ENCODE measurements around the gene RAPGEF4.

Gene RAPGEF4

DNA sequence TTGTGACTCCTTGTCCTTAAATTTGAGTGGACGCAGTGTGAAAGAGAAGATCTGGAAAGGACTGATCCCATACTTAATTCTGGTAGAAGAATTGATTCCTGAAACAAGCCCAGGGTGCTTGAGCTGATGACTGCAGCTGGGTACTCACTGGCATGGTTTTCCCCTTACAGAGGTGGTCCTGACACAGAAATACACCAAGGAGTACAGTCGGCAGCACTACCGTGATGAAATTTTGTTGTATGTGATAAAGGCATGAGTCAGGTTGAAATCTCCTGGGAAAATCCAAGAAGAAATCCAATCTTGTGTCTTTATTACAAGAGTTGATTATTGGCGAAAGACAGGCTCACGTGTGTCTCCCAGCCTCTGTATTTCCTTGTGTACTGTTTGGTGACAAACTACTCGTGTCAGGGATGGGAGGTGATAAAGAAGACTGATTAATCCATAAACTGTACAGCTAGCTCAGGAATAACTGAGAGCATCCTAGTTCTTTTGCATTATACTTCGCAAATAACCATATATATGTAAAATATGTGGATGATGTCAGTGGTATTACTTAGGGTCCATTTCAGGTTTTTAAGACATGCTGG lies 76.6 kb downstream of the RAPGEF4 start:
- FAIRE-seq, result no peak
- no peak for TF ChIP-seq POLR2A (IDR thresholded peaks at IDR 0.05; ENCODE audit: low read depth, low read length)
- no peak for DNase-seq (ENCODE audit: insufficient read length, low spot score)

DNA sequence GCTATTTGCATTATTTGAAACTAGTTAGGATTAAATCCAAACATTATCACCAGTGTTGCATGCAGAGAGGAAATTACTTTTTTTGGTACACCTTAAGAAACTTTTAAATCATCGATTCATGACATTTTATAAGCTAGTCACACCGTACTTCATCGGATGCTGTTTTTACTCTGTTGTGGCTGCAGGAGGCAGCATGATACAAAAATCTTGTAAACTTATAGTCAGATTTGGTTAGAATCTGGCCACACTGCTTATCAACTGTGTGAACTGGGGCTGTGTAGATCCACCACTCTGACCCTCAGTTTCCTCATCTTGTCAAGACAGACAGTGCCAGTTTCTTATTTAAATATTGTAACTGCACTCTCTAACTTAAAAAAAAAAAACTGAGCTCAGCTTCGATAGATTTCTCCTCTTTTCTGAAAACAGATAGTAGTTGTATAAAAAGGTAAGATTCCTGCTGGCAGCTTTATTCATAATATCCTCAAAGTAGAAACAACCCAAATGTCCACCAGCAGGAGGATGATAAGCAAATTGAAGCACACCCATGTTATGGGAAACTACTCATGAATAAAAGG lies 77.8 kb downstream of the RAPGEF4 start:
- FAIRE-seq (peak; percentile 71), DNase-seq (ENCODE audit: insufficient read length, low spot score) (no peak)
- TF ChIP-seq POLR2A (IDR thresholded peaks at IDR 0.05; ENCODE audit: low read depth, low read length), result no peak

DNA sequence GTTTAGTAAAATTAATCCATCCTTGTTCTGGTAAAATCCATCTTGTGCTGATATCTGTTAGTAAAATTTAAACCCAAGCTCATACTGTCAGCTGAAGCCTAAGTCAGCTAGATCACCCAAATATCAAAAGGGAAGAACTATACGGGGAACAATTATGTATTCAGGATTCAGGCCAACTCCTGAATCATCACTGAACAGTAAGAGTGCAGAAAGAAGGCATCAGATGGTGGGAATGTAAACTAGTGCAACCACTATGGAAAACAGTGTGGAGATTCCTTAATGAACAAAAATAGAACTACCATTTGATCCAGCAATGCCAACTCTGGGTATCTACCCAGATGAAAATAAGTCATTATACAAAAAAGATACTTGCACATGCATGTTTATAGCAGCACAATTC lies 81.8 kb downstream of the RAPGEF4 start:
- no peak for TF ChIP-seq POLR2A (IDR thresholded peaks at IDR 0.05; ENCODE audit: low read depth, low read length)
- peak; percentile 64 for FAIRE-seq
- DNase-seq (ENCODE audit: insufficient read length, low spot score), result no peak

DNA sequence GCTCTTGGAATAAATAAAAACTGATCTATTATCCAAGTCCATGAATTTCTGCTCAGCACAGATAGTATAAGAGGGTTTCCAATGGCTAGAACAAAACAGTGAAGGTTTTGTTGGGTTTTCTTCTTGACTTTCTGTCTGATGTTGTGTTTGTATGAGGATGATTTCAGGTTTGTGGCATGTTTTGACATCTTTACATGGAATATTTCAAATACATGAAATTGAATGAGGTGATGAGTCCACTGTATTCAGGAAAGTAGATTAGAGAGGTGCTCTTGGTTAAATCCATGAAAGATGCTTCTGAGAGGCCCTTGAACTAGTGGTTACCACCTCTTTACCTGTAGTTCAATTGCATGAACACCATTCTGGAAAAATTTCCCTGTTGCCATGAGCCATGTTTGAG lies 84.3 kb downstream of the RAPGEF4 start:
- FAIRE-seq, result no peak
- no peak for DNase-seq (ENCODE audit: insufficient read length, low spot score)
- no peak for TF ChIP-seq POLR2A (IDR thresholded peaks at IDR 0.05; ENCODE audit: low read depth, low read length)

DNA sequence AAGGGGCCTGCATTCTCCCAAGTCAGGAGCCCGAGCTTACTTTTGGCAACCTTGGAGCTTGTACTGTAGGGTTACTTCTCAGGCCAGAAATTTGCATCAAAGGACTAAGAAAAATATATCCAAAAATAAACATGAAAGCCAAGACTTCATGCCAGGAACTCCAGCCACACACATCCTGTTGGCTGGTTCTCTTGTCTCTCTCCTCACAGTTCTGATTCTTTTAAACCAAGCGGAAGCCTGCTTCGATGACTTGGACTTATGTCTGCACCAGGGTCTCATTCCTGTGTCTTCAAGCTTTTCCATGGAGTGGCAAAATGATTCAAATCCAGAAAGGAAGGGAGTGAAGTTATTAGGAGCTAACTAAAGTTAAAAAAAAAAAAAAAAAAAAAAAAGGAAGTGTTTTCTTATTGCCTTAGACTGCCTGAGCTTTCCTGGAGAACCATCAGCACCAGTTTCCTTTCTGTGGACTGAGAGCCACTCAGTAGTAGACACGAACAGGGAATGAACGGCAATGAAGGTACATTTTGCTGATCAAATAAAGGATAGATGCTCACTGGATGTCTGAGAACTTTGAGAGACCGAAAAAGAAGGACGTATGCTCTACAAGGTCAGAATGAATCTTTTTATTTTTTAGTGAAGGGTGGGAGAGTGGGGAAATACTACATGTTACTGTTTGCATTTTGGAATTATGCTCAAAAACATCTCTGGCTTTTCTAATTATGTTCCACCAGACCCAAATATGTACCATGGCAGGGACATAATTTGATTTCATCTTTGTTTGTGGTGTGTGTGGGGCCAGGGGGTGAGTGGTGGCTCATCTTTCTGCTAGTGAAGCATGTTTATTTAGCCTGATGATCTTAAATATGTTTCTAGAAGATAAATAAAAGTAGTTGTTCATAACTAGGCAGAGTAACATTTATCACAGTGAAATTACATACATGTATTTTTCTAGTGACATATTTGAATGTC lies 86.0 kb downstream of the RAPGEF4 start:
- DNase-seq (ENCODE audit: insufficient read length, low spot score) (no peak), FAIRE-seq (no peak)
- no peak for TF ChIP-seq POLR2A (IDR thresholded peaks at IDR 0.05; ENCODE audit: low read depth, low read length)

DNA sequence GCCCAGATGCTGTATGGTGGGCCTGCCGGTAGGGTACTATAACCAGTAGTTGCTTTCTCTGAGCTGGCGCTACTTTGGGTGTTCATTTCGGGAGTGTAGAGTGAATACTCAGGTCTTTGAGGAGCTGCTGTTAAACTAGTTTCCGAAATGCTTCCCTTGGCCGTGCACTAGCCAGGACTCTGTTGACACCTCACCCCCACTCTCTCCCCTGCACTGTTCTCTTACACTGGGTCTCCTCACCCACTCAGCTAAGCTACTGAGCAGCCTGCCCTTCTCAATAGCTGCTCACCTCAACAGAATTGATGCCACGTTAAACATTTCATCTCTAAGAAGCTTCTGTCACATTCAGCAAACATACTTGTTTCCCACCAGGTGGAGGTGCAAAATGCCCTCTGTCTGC lies 86.9 kb downstream of the RAPGEF4 start:
- no peak for TF ChIP-seq POLR2A (IDR thresholded peaks at IDR 0.05; ENCODE audit: low read depth, low read length)
- no peak for DNase-seq (ENCODE audit: insufficient read length, low spot score)
- FAIRE-seq, result no peak

DNA sequence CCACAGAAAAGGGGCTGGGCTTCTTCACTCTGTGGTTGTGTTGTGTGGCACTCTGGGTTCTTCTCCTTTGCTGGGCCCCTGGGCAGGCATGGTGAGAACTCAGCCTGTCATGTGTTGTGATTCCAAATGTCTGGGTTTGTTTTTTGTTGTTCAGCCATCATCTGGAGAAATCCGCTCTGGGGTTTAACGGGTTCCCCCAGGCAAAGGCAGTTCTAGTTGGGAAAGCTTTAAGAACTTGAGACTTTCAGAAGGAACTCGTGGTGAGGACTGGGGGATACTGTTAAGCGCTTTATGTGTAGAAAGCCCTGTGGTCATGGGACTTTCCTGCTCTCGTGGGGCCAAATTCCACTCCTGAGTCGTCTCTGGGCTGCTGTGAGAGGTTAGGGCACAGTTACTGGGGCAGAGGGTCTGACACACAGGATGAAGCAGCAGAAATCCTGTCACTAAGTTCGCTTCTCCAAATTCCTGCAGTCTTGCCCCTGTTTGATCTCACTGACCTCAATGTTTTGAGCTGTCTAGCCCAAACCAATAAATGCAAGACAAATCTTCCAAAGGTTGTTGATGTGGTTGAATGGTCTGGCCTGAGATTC lies 87.7 kb downstream of the RAPGEF4 start:
- no peak for FAIRE-seq
- DNase-seq (ENCODE audit: insufficient read length, low spot score), result no peak
- no peak for TF ChIP-seq POLR2A (IDR thresholded peaks at IDR 0.05; ENCODE audit: low read depth, low read length)

DNA sequence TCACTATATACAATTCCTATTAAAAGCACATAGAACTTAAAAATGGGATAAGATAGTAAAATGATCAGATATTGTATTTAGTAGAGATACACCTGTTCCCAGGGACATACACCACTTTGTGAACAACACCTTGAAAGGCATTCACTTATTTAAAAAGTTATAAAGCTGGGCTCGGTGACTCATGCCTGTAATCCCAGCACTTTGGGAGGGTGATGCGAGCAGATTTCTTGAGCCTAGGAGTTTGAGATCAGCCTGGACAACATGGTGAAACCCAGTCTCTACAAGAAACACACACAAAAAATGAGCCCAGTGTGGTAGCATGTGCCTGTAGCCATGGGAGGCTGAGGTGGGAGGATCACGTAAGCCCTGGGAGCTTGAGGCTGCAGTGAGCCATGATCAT lies 90.9 kb downstream of the RAPGEF4 start:
- FAIRE-seq (no peak), DNase-seq (ENCODE audit: insufficient read length, low spot score) (no peak)
- TF ChIP-seq POLR2A (IDR thresholded peaks at IDR 0.05; ENCODE audit: low read depth, low read length), result no peak

DNA sequence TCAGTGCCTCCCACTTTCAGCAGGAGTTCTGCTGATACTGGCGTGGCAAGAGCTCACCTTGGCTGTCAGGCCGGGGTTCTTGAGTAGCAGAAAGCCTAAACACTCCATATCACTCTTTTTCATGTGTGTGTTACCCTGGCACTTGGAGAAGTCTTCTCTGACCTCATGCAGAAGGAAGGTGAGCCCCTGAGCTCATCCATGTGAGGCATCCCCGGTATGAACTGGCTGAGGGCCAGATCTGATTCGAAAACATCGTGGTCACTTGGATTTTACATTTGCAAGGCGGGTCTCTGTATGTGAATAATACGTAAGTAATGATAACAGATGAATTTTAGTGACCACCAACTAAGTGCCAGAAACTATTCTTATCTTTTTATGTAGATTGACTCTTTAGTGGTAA lies 93.6 kb downstream of the RAPGEF4 start:
- no peak for TF ChIP-seq POLR2A (IDR thresholded peaks at IDR 0.05; ENCODE audit: low read depth, low read length)
- FAIRE-seq, result peak; percentile 75
- peak; percentile 15 for DNase-seq (ENCODE audit: insufficient read length, low spot score)

DNA sequence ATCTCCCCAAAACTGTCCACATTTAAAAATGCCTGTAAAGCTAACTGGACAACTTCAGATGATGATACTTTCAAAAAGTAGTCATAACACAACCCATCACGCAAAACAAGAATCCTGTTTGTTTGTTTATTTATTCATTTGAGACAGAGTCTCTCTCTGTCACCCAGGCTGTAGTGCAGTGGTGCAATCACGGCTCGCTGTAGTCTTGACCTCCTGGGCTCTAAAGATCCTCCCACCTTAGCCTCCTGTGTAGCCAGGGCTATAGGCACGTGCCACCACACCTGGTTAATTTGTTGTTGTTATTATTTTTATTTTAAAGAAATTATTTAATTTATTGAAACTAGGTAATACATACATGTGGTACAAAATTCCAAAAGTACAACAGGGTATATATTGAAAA lies 94.8 kb downstream of the RAPGEF4 start:
- no peak for FAIRE-seq
- TF ChIP-seq POLR2A (IDR thresholded peaks at IDR 0.05; ENCODE audit: low read depth, low read length), result no peak
- no peak for DNase-seq (ENCODE audit: insufficient read length, low spot score)

DNA sequence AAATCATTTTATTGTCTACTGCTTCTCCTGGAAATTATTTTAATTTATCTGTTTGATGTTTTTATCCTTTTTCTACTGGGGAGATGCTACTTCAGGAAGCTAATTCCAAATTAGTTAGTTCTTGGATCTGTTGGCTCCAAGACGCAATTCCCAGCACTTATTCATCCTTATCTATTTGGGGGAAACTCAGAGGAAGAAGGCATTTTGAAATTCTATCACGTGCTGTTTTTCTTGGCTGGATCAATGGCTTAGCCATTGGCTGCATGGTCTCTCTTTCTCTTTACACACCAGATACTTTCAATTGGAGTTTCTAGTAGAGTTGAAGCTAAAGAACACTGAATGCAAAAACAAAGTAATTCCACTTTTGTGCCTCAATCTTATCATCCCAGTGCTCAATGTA lies 98.3 kb downstream of the RAPGEF4 start:
- no peak for TF ChIP-seq POLR2A (IDR thresholded peaks at IDR 0.05; ENCODE audit: low read depth, low read length)
- FAIRE-seq, result no peak
- DNase-seq (ENCODE audit: insufficient read length, low spot score), result no peak

DNA sequence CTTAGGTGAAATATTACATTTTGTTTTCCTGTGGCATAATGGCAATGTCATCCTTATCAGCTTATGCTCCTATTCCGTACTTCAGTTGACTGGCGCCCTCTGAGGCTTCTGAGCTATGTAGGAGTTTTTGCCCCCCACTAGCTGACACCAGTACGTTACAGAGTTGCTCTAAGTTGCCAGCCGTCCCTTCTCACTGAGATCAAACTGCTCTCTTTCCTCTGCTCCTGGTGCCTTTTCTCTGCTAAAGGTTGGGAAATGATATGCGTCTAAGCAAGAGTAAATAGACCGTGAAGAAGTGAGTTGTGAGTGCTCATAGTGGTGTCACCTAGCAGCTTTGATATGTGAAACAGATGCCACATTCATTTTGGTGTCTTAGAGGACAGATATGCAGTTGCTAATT lies 99.2 kb downstream of the RAPGEF4 start:
- no peak for TF ChIP-seq POLR2A (IDR thresholded peaks at IDR 0.05; ENCODE audit: low read depth, low read length)
- DNase-seq (ENCODE audit: insufficient read length, low spot score), result no peak
- no peak for FAIRE-seq

DNA sequence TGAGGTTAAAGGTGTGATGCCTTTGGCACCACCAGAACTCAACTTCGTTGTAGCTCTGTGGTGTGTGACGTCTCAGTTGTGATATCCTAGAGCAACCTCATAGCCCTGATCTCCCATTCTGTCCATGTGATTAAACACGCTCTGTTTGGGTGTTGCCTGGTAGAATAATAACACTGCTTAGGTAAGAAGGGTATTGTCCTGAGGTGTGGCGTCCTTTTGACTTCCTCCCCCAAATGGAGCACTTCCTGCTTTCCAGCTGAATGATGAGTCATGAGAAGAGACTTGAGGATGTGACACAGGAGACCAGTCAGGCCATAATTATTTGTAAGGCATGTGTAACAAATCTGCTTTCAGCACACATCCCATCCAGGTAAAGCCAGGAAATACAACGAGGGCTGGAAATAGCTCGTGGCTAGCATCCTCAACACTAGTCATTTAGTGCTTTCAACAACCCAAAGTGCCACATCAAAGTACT lies 100.7 kb downstream of the RAPGEF4 start:
- FAIRE-seq (peak; percentile 93), DNase-seq (ENCODE audit: insufficient read length, low spot score) (peak; percentile 61)
- no peak for TF ChIP-seq POLR2A (IDR thresholded peaks at IDR 0.05; ENCODE audit: low read depth, low read length)

DNA sequence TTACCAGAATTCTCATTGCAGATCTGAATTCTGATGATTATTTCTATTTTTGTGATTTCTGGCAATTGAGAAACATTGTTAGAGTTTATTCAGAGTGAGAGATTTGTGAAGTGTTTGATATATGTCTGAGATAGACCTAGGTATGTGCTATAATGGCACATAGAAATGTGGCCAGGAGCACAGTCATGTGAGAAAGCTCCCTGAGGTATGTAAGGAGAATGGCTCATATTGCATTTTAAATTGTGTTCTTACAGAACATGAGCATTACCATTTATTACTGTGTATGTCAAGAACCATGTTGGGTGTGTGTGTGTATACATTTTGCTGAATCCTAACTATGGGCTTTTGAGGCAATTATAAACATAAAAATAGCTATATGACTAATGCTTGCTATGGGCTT lies 101.2 kb downstream of the RAPGEF4 start:
- DNase-seq (ENCODE audit: insufficient read length, low spot score) (no peak), FAIRE-seq (no peak)
- TF ChIP-seq POLR2A (IDR thresholded peaks at IDR 0.05; ENCODE audit: low read depth, low read length), result no peak
